ENCODE measurements around the gene YY2.
"Not testable (repeated sequence)": the region's sequence is repeated elsewhere in the genome, so short reads cannot be mapped to it uniquely, and the experiment has no call there.

YY2 gene

GRCh38 chrX:21855937-21856415 lies at the start of gene YY2:
Gene YY2 (plus strand): TSS chrX:21855987. CDS start chrX:21856485, 498 bp downstream.
- Histone ChIP-seq H3K27me3 (ENCODE audit: control insufficient read depth, insufficient read depth, low read length) (no peaks in the 10 kb centered on the region), H3K4me3 (ENCODE audit: low read depth, low read length) (no peak within 1 kb of the TSS), H3K9ac (ENCODE audit: low read depth, low read length) (no peak within 1 kb of the TSS), H3K9me3 (ENCODE audit: control insufficient read depth, insufficient read depth, low read length) (no peaks in the 10 kb centered on the region), H3K36me3 (ENCODE audit: control insufficient read depth, insufficient read depth, low read length) (peaks cover 3% of the 10 kb centered on the region), H3K4me1 (ENCODE audit: control insufficient read depth, insufficient read depth, low read length) (no peaks in the 10 kb centered on the region)

DNA sequence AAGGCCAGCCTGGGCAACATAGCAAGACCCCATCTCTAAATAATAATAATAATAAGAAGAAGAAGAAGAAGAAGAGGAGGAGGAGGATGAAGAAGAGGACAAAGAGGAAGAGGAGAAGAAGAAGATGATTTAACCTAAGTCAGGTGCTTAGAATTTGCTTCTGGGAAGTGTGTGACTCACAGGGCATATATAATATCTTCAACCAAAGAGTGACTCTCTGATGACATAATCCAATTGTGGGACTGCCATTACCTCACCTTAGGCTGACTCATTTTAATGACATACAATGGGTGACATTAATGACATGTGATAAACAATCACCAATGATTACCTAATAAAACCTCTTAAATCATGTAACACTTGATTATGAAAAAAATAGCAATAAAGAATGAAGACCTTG lies 49.1 kb upstream of the YY2 start:
- H3K4me3 ChIP-seq (ENCODE audit: low read depth, low read length): no peak overlapping the region
- H3K4me1 ChIP-seq (ENCODE audit: control insufficient read depth, insufficient read depth, low read length): no peaks in the 10 kb centered on the region
- no peaks in the 10 kb centered on the region for H3K36me3 ChIP-seq (ENCODE audit: control insufficient read depth, insufficient read depth, low read length)
- H3K27me3 ChIP-seq (ENCODE audit: control insufficient read depth, insufficient read depth, low read length): no peaks in the 10 kb centered on the region
- H3K9ac ChIP-seq (ENCODE audit: low read depth, low read length): no peak overlapping the region
- H3K9me3 ChIP-seq (ENCODE audit: control insufficient read depth, insufficient read depth, low read length): peaks cover 5% of the 10 kb centered on the region

- Histone ChIP-seq H3K9me3 (ENCODE audit: control insufficient read depth, insufficient read depth, low read length) (peaks cover 9% of the 10 kb centered on the region), H3K36me3 (ENCODE audit: control insufficient read depth, insufficient read depth, low read length) (no peaks in the 10 kb centered on the region), H3K27me3 (ENCODE audit: control insufficient read depth, insufficient read depth, low read length) (no peaks in the 10 kb centered on the region), H3K4me3 (ENCODE audit: low read depth, low read length) (no peak overlapping the region), H3K9ac (ENCODE audit: low read depth, low read length) (no peak overlapping the region), H3K4me1 (ENCODE audit: control insufficient read depth, insufficient read depth, low read length) (peaks cover 26% of the 10 kb centered on the region)
Measured at GRCh38 chrX:21811832-21812231, 44.0 kb upstream of the YY2 start.

- H3K36me3 ChIP-seq (ENCODE audit: control insufficient read depth, insufficient read depth, low read length): no peaks in the 10 kb centered on the region
- no peaks in the 10 kb centered on the region for H3K27me3 ChIP-seq (ENCODE audit: control insufficient read depth, insufficient read depth, low read length)
- H3K9ac ChIP-seq (ENCODE audit: low read depth, low read length): no peak overlapping the region
- no peak overlapping the region for H3K4me3 ChIP-seq (ENCODE audit: low read depth, low read length)
- H3K4me1 ChIP-seq (ENCODE audit: control insufficient read depth, insufficient read depth, low read length): peaks cover 26% of the 10 kb centered on the region
- peaks cover 9% of the 10 kb centered on the region for H3K9me3 ChIP-seq (ENCODE audit: control insufficient read depth, insufficient read depth, low read length)
Measured at GRCh38 chrX:21812628-21813027, 43.2 kb upstream of the YY2 start.

DNA sequence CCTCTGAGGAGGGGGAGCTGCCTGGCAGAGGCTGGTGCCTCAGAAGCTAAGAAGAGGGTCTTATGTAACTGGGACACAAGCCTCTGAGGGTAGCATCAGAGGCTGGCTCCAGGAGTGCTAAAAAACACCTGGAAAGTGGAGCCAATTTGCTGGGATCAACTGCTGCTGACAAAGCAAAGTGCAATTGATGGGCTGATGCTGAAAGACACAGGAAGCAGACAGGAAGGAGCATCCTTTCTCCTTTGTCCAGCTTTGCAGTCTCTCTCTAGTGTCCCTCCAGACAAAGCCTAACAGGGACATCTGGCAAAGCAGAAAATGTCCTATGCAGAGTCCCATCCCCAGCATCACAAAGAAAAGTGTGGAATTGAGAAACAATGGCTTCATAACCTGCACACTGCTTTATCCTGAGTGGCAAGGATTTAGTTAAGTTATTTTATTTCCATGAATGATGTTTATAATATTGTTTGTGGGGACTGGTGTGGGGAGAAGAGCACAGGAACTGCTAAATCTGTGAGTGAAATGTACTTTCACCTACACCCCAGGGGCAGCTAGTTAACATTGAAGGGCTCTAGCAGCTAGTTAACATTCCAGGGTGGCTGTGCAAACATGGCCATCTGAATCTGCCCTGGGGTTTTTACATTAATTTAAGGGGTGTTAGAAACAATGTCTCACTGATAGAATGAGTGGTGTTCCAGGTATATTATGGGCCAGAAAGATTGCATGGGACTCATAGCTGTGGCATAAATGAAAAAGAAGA lies 42.0 kb upstream of the YY2 start:
- peaks cover 9% of the 10 kb centered on the region for H3K9me3 ChIP-seq (ENCODE audit: control insufficient read depth, insufficient read depth, low read length)
- H3K27me3 ChIP-seq (ENCODE audit: control insufficient read depth, insufficient read depth, low read length): no peaks in the 10 kb centered on the region
- H3K4me1 ChIP-seq (ENCODE audit: control insufficient read depth, insufficient read depth, low read length): peaks cover 26% of the 10 kb centered on the region
- no peak overlapping the region for H3K9ac ChIP-seq (ENCODE audit: low read depth, low read length)
- H3K4me3 ChIP-seq (ENCODE audit: low read depth, low read length): no peak overlapping the region
- no peaks in the 10 kb centered on the region for H3K36me3 ChIP-seq (ENCODE audit: control insufficient read depth, insufficient read depth, low read length)

- Histone ChIP-seq H3K27me3 (ENCODE audit: control insufficient read depth, insufficient read depth, low read length) (no peaks in the 10 kb centered on the region), H3K9ac (ENCODE audit: low read depth, low read length) (no peak overlapping the region), H3K9me3 (ENCODE audit: control insufficient read depth, insufficient read depth, low read length) (peaks cover 9% of the 10 kb centered on the region), H3K36me3 (ENCODE audit: control insufficient read depth, insufficient read depth, low read length) (no peaks in the 10 kb centered on the region), H3K4me1 (ENCODE audit: control insufficient read depth, insufficient read depth, low read length) (peaks cover 26% of the 10 kb centered on the region), H3K4me3 (ENCODE audit: low read depth, low read length) (no peak overlapping the region)
Measured at GRCh38 chrX:21816136-21816535, 39.7 kb upstream of the YY2 start.

DNA sequence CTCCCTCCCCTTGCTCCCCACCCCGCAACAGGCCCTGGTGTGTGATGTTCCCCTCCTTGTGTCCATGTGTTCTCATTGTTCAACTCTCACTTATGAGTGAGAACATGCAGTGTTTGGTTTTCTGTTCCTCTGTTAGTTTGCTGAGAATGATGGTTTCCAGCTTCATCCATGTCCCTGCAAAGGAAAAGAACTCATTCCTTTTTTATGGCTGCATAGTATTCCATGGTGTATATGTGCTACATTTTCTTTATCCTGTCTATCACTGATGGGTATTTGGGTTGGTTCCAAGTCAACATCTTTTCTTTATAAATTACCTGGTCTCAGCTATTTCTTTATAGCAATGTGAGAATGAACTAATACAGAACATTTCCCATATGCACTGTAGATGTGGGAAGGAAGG lies 35.6 kb upstream of the YY2 start:
- not testable (repeated sequence) for H3K4me3 ChIP-seq (ENCODE audit: low read depth, low read length); H3K36me3 ChIP-seq (ENCODE audit: control insufficient read depth, insufficient read depth, low read length); H3K9me3 ChIP-seq (ENCODE audit: control insufficient read depth, insufficient read depth, low read length); H3K27me3 ChIP-seq (ENCODE audit: control insufficient read depth, insufficient read depth, low read length); H3K4me1 ChIP-seq (ENCODE audit: control insufficient read depth, insufficient read depth, low read length); H3K9ac ChIP-seq (ENCODE audit: low read depth, low read length)

GRCh38 chrX:21821875-21822274 lies 33.9 kb upstream of the YY2 start:
- Histone ChIP-seq H3K27me3 (ENCODE audit: control insufficient read depth, insufficient read depth, low read length) (no peaks in the 10 kb centered on the region), H3K4me1 (ENCODE audit: control insufficient read depth, insufficient read depth, low read length) (peaks cover 3% of the 10 kb centered on the region), H3K9me3 (ENCODE audit: control insufficient read depth, insufficient read depth, low read length) (no peaks in the 10 kb centered on the region), H3K9ac (ENCODE audit: low read depth, low read length) (no peak overlapping the region), H3K36me3 (ENCODE audit: control insufficient read depth, insufficient read depth, low read length) (no peaks in the 10 kb centered on the region), H3K4me3 (ENCODE audit: low read depth, low read length) (no peak overlapping the region)

DNA sequence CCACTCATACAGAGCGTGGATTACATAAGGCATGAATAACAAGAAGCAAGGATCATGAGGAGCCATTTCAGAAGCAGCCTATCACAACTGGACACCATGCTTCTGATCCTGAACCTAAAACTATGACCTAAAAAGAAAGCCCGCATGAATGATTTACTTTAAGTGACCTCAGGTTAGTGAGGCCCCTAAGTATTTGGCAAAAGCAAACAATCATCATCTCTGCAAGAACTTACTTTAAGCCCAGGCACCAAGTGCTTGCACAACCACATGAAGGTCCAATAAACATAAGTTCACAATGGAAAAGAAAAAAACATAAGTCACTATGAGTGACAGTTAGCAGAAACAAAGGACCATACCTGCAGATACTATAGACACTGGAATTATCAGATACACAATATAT lies 24.3 kb upstream of the YY2 start:
- H3K9me3 ChIP-seq (ENCODE audit: control insufficient read depth, insufficient read depth, low read length): no peaks in the 10 kb centered on the region
- H3K9ac ChIP-seq (ENCODE audit: low read depth, low read length): no peak overlapping the region
- no peak overlapping the region for H3K4me3 ChIP-seq (ENCODE audit: low read depth, low read length)
- peaks cover 6% of the 10 kb centered on the region for H3K4me1 ChIP-seq (ENCODE audit: control insufficient read depth, insufficient read depth, low read length)
- H3K36me3 ChIP-seq (ENCODE audit: control insufficient read depth, insufficient read depth, low read length): no peaks in the 10 kb centered on the region
- no peaks in the 10 kb centered on the region for H3K27me3 ChIP-seq (ENCODE audit: control insufficient read depth, insufficient read depth, low read length)

DNA sequence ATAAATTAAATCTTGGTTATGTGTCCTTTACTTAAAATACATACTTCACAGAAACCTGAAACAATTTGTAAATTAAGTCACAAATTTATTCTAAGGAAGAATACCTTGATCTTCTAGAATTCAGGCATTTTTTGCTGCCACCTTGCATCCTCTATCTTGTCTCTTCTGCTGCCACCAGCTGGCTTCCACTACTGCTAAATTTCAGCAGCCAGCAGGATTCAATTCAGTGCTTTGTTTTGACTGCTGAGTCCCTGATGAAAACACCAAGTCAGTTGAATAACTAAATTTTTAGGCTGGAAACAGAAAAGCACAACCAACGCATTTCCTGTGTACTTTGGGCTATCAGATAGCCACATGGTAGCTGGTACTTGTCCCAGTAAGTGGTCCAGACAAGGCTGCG lies 18.7 kb upstream of the YY2 start:
- Histone ChIP-seq H3K4me3 (ENCODE audit: low read depth, low read length) (no peak overlapping the region), H3K4me1 (ENCODE audit: control insufficient read depth, insufficient read depth, low read length) (peaks cover 9% of the 10 kb centered on the region), H3K36me3 (ENCODE audit: control insufficient read depth, insufficient read depth, low read length) (no peaks in the 10 kb centered on the region), H3K27me3 (ENCODE audit: control insufficient read depth, insufficient read depth, low read length) (no peaks in the 10 kb centered on the region), H3K9ac (ENCODE audit: low read depth, low read length) (no peak overlapping the region), H3K9me3 (ENCODE audit: control insufficient read depth, insufficient read depth, low read length) (no peaks in the 10 kb centered on the region)

DNA sequence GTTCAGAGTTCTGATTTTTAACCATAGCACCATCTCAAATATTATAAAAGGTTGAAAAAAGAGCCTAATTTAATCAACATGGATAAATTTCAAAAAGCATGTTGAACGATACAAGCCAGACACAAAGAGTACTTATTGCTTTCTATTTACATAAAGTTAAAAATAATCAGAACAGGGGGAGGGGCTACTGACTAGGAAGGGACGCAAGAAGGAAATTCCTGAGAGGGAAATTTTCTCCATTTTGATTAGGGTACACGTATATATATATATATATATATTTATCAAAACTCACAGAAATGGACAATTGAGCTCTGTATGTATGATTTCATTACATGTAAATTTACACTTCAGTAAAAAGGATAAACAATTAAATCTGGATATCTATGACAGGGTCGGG lies 16.9 kb upstream of the YY2 start:
- Histone ChIP-seq H3K36me3 (ENCODE audit: control insufficient read depth, insufficient read depth, low read length) (no peaks in the 10 kb centered on the region), H3K9me3 (ENCODE audit: control insufficient read depth, insufficient read depth, low read length) (no peaks in the 10 kb centered on the region), H3K4me3 (ENCODE audit: low read depth, low read length) (peak overlapping the region; percentile 95), H3K9ac (ENCODE audit: low read depth, low read length) (no peak overlapping the region), H3K27me3 (ENCODE audit: control insufficient read depth, insufficient read depth, low read length) (no peaks in the 10 kb centered on the region), H3K4me1 (ENCODE audit: control insufficient read depth, insufficient read depth, low read length) (peaks cover 9% of the 10 kb centered on the region)

GRCh38 chrX:21839334-21840192 lies 16.2 kb upstream of the YY2 start, which contains the start of gene MBTPS2:
Gene MBTPS2 (plus strand): TSS chrX:21839617. CDS start chrX:21839735, 118 bp downstream.
- peak within 1 kb of the TSS; percentile 95 for H3K4me3 ChIP-seq (ENCODE audit: low read depth, low read length)
- no peaks in the 10 kb centered on the region for H3K27me3 ChIP-seq (ENCODE audit: control insufficient read depth, insufficient read depth, low read length)
- H3K9ac ChIP-seq (ENCODE audit: low read depth, low read length): peak within 1 kb of the TSS; percentile 93
- peaks cover 9% of the 10 kb centered on the region for H3K4me1 ChIP-seq (ENCODE audit: control insufficient read depth, insufficient read depth, low read length)
- no peaks in the 10 kb centered on the region for H3K36me3 ChIP-seq (ENCODE audit: control insufficient read depth, insufficient read depth, low read length)
- no peaks in the 10 kb centered on the region for H3K9me3 ChIP-seq (ENCODE audit: control insufficient read depth, insufficient read depth, low read length)
